Muscle of leg (tissue), 11 donors: ENCODE data around the gene WWOX. TPM values are rescaled to one million over a fixed set of nuclear protein-coding genes. Genes with fewer than 3 reads are reported as not detected.

Experiments used
- DNase-seq: peaks from one replicate; pipeline ENCODE4 v3.0.0; 2013
- H3K27ac ChIP-seq: one replicate; pipeline ENCODE4 v1.5.1; 2013; ENCODE audit warnings: mild to moderate bottlenecking, low read length, control low read depth
- H3K27me3 ChIP-seq: one replicate; pipeline ENCODE4 v1.6.1; 2013; ENCODE audit warnings: low read length; ENCODE audit not compliant: control insufficient read depth, insufficient read depth
- H3K36me3 ChIP-seq: one replicate; pipeline ENCODE4 v1.6.1; 2013; ENCODE audit warnings: low read length; ENCODE audit not compliant: control insufficient read depth, insufficient read depth
- H3K4me1 ChIP-seq: one replicate; pipeline ENCODE4 v1.6.1; 2013; ENCODE audit warnings: low read length; ENCODE audit not compliant: control insufficient read depth, insufficient read depth
- H3K4me3 ChIP-seq: one replicate; pipeline ENCODE4 v1.5.1; 2013; ENCODE audit warnings: low read length, control low read depth
- H3K9me3 ChIP-seq: replicated peaks from 2 replicates; pipeline ENCODE4 v1.6.1; 2013; ENCODE audit warnings: low read depth, low read length; ENCODE audit not compliant: control insufficient read depth
- WGBS: methylation state at CpG from one replicate; pipeline ENCODE4 v1.1.5; 2013; ENCODE audit warnings: missing lambda C conversion rate; ENCODE audit not compliant: insufficient coverage; 5-methylcytosine and 5-hydroxymethylcytosine counted together
- polyA plus RNA-seq, 8 donors: library from polyadenylated mRNA; unstranded; fragments of 120-200 nt; gene quantifications; one replicate each; pipeline versions ENCODE4 v1.2.1 to v1.2.3, GENCODE V29; 2013; ENCODE audit warnings: inconsistent platforms in 1 of 8, low replicate concordance in 1 of 8; ENCODE audit not compliant: insufficient read length in 8 of 8, insufficient read depth in 1 of 8
- total RNA-seq: library from RNA; stranded (reverse); fragments of 120-200 nt; gene quantifications from one replicate; pipeline ENCODE4 v1.2.4, GENCODE V29; 2013

The WWOX gene
- total and polyA plus RNA-seq, 9 donors, result 8.1 to 15.8 (median 12.2) TPM

GRCh38 chr16:78773291-78773702 lies 673.8 kb downstream of the WWOX start:
- Histone ChIP-seq H3K9me3 (peaks cover 5% of the 10 kb centered on the region), H3K36me3 (no peaks in the 10 kb centered on the region), H3K27me3 (no peaks in the 10 kb centered on the region), H3K27ac (peak overlapping the region; percentile 71), H3K4me3 (no peak overlapping the region), H3K4me1 (peaks cover 17% of the 10 kb centered on the region)
- 71% methylated on average over 3 of the region's 8 CpGs for WGBS
- peak; percentile 74 for DNase-seq

DNA sequence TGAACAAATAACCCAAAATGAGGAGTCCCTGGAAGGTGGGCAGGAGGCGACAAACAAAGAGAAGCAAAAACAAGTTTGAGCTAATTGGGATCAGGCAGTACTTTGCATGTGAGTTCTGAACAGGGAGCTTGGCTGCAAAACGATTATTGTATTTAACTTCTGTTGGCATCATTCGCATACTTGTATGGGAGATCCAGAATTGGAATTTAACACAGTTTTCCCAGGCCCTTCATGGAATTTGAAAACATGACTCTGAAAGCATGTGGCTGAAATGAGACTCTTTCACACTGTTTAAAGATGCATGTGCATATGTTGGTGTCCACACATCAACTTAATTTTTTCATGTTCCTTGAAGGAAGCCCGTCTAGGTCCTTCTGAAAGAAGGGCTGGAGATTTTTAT lies 674.3 kb downstream of the WWOX start:
- H3K4me1 ChIP-seq, result peaks cover 17% of the 10 kb centered on the region
- H3K27me3 ChIP-seq, result no peaks in the 10 kb centered on the region
- H3K9me3 ChIP-seq, result peaks cover 5% of the 10 kb centered on the region
- peak overlapping the region; percentile 71 for H3K27ac ChIP-seq
- H3K4me3 ChIP-seq, result no peak overlapping the region
- H3K36me3 ChIP-seq, result no peaks in the 10 kb centered on the region
- WGBS, result 85% methylated on average over 3 of the region's 4 CpGs
- peak; percentile 13 for DNase-seq

- H3K27me3 ChIP-seq, result no peaks in the 10 kb centered on the region
- H3K9me3 ChIP-seq, result peaks cover 5% of the 10 kb centered on the region
- no peak for DNase-seq
- H3K27ac ChIP-seq, result peak overlapping the region; percentile 13
- H3K36me3 ChIP-seq, result no peaks in the 10 kb centered on the region
- H3K4me1 ChIP-seq, result peaks cover 17% of the 10 kb centered on the region
- no CpG with 5 or more reads among the region's 6 CpGs for WGBS
- H3K4me3 ChIP-seq, result no peak overlapping the region
Measured at GRCh38 chr16:78775161-78775561, 675.7 kb downstream of the WWOX start.

GRCh38 chr16:78778101-78779004 lies 678.9 kb downstream of the WWOX start:
- Histone ChIP-seq H3K4me3 (no peak overlapping the region), H3K9me3 (no peaks in the 10 kb centered on the region), H3K27me3 (no peaks in the 10 kb centered on the region), H3K27ac (no peak overlapping the region), H3K4me1 (peaks cover 14% of the 10 kb centered on the region), H3K36me3 (no peaks in the 10 kb centered on the region)
- 100% methylated on average over 3 of the region's 17 CpGs for WGBS
- no peak for DNase-seq

- Histone ChIP-seq H3K36me3 (no peaks in the 10 kb centered on the region), H3K9me3 (no peaks in the 10 kb centered on the region), H3K4me1 (no peaks in the 10 kb centered on the region), H3K4me3 (no peak overlapping the region), H3K27ac (no peak overlapping the region), H3K27me3 (no peaks in the 10 kb centered on the region)
- no peak for DNase-seq
- WGBS, result no CpG with 5 or more reads among the region's 2 CpGs
Measured at GRCh38 chr16:78780808-78781207, 681.4 kb downstream of the WWOX start.

DNA sequence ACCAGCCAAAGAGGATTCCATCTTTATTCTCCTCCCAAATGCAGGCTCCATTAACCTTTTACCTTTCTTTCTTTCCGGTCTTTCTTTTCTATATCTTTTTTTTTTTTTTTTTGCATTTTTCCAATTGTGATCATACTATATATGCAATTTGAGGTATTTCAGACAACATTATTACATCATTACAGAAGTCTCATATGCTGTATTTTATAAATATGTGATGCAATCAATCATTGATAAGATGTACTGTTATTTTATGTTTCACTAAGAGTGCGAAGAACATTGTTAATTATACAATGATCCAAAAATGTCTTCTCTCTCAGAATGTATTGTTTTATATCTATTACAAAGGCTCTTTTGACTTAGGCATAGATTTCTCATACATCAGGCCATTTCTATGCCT lies 683.1 kb downstream of the WWOX start:
- Histone ChIP-seq H3K36me3 (no peaks in the 10 kb centered on the region), H3K27me3 (no peaks in the 10 kb centered on the region), H3K4me3 (no peak overlapping the region), H3K27ac (no peak overlapping the region), H3K4me1 (no peaks in the 10 kb centered on the region), H3K9me3 (no peaks in the 10 kb centered on the region)
- no CpG with 5 or more reads among the region's 2 CpGs for WGBS
- no peak for DNase-seq

- 84% methylated on average over 4 of the region's 4 CpGs for WGBS
- no peak for DNase-seq
- no peak overlapping the region for H3K4me3 ChIP-seq
- H3K4me1 ChIP-seq, result no peaks in the 10 kb centered on the region
- H3K27me3 ChIP-seq, result no peaks in the 10 kb centered on the region
- no peaks in the 10 kb centered on the region for H3K36me3 ChIP-seq
- no peak overlapping the region for H3K27ac ChIP-seq
- H3K9me3 ChIP-seq, result no peaks in the 10 kb centered on the region
Measured at GRCh38 chr16:78783570-78784079, 684.2 kb downstream of the WWOX start.

DNA sequence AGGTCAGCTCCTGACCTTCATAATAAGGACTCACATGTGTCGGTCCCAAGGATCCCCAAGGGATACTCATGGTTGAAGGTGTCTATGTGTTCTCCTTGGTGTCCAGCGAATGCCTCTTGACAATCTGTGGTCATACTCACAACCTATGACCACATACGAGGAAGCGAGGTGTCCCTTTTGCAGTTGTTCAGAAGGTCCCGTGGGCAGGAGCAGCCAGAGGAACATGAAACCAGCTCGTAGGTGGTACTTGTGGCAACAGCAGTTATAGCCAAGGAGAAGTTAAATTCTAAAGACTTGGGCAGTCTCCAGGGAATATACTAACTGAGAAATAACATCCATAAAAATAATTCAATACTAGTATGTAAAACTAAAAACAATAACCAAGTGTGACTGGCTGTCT lies 685.3 kb downstream of the WWOX start:
- WGBS, result no CpG with 5 or more reads among the region's 6 CpGs
- H3K27ac ChIP-seq, result no peak overlapping the region
- no peak for DNase-seq
- no peaks in the 10 kb centered on the region for H3K36me3 ChIP-seq
- H3K4me3 ChIP-seq, result no peak overlapping the region
- no peaks in the 10 kb centered on the region for H3K27me3 ChIP-seq
- no peaks in the 10 kb centered on the region for H3K9me3 ChIP-seq
- no peaks in the 10 kb centered on the region for H3K4me1 ChIP-seq

- Histone ChIP-seq H3K4me3 (no peak overlapping the region), H3K27me3 (no peaks in the 10 kb centered on the region), H3K9me3 (no peaks in the 10 kb centered on the region), H3K27ac (no peak overlapping the region), H3K36me3 (no peaks in the 10 kb centered on the region), H3K4me1 (no peaks in the 10 kb centered on the region)
- DNase-seq, result no peak
- WGBS, result 83% methylated on average over 1 of the region's 3 CpGs
Measured at GRCh38 chr16:78785218-78785617, 685.8 kb downstream of the WWOX start.

DNA sequence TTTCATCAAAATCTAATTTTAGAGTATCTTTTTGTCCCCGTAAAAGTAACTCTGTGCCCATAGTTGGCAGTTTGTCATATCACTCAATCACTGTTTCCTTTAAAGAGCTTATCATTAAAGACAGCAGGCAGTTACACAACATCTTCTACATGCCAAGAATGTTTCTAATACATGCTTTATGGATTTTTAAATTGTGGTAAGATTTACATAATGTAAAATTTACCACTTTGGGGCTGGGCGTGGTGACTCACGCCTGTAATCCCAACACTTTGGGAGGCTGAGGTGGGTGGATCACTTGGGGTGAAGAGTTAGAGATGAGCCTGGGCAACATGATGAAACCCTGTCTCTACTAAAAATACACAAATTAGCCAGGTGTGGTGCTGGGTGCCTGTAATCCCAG lies 687.2 kb downstream of the WWOX start:
- no peak for DNase-seq
- Histone ChIP-seq H3K27ac (no peak overlapping the region), H3K36me3 (no peaks in the 10 kb centered on the region), H3K9me3 (no peaks in the 10 kb centered on the region), H3K4me3 (no peak overlapping the region), H3K4me1 (no peaks in the 10 kb centered on the region), H3K27me3 (no peaks in the 10 kb centered on the region)
- WGBS, result no CpG with 5 or more reads among the region's 3 CpGs
